ENCODE results near the gene LYST.

The LYST gene

DNA sequence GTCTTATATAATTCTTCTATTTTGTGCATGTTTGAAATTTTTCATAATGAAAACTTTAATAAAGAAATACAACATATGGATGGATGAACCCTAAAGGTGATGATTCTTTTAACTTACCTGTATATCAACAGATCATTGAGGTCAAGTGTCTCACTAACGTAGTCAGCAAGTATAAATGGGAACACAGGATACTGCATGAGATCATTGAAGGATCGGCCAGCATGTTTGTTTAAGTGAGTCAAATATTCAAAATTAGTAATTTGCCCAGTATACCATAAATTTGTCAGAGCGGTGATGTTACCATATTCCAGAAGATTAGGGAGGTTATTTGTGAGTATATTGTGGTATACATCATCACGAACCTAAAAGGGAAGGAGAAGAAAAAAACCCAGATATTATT lies 146.2 kb downstream of the LYST start:
- H3K4me2 ChIP-seq (ENCODE audit: low read length, poor library complexity, severe bottlenecking): no peak overlapping the region
- H2AFZ ChIP-seq (ENCODE audit: low read depth, low read length): no peak overlapping the region
- H3K4me1 ChIP-seq (ENCODE audit: control insufficient read depth, insufficient read depth, low read depth, low read length): no peaks in the 10 kb centered on the region
- DNase-seq: no peak
- H3K27me3 ChIP-seq (ENCODE audit: control insufficient read depth in 1 of 2, insufficient read depth in 1 of 2, low read length in 2 of 2): no peaks in the 10 kb centered on the region
- no peak overlapping the region for H2BK5ac ChIP-seq (ENCODE audit: low read depth, low read length, poor library complexity, severe bottlenecking)
- no peaks in the 10 kb centered on the region for H3K79me1 ChIP-seq (replicated peaks; ENCODE audit: low read length, poor library complexity, severe bottlenecking)
- no peak overlapping the region for H3K23ac ChIP-seq (ENCODE audit: low read length in 2 of 2)
- H2BK15ac ChIP-seq (ENCODE audit: low read depth, poor library complexity, severe bottlenecking): no peak overlapping the region
- H2AK5ac ChIP-seq (ENCODE audit: low read length, severe bottlenecking): no peak overlapping the region
- no peak overlapping the region for H4K91ac ChIP-seq (ENCODE audit: low read length)
- no peak overlapping the region for H3K4me3 ChIP-seq (ENCODE audit: insufficient read depth in 1 of 2, low read depth in 1 of 2, low read length in 2 of 2)
- H2BK120ac ChIP-seq (ENCODE audit: low read depth, low read length): no peak overlapping the region
- H3K18ac ChIP-seq (ENCODE audit: low read depth in 1 of 2, low read length in 2 of 2): no peak overlapping the region
- no peak overlapping the region for H4K8ac ChIP-seq (ENCODE audit: low read length)
- H2BK12ac ChIP-seq (ENCODE audit: low read length in 2 of 2): no peak overlapping the region
- 48% methylated on average over 2 of the region's 4 CpGs for WGBS
- no peak overlapping the region for H3K27ac ChIP-seq (ENCODE audit: low read length, poor library complexity, severe bottlenecking)
- no peak overlapping the region for H3K14ac ChIP-seq (ENCODE audit: low read length in 2 of 2)
- H3K9me3 ChIP-seq (ENCODE audit: control insufficient read depth, low read length): no peaks in the 10 kb centered on the region
- H3K9ac ChIP-seq (ENCODE audit: low read length): no peak overlapping the region
- peaks cover 0 to 87% of the 10 kb centered on the region in 2 experiments for H3K36me3 ChIP-seq (ENCODE audit: control insufficient read depth in 1 of 2, insufficient read depth in 2 of 2, low read depth in 1 of 2, low read length in 2 of 2)
- no peak overlapping the region for H3K4ac ChIP-seq (ENCODE audit: low read depth in 1 of 2, low read length in 2 of 2)

DNA sequence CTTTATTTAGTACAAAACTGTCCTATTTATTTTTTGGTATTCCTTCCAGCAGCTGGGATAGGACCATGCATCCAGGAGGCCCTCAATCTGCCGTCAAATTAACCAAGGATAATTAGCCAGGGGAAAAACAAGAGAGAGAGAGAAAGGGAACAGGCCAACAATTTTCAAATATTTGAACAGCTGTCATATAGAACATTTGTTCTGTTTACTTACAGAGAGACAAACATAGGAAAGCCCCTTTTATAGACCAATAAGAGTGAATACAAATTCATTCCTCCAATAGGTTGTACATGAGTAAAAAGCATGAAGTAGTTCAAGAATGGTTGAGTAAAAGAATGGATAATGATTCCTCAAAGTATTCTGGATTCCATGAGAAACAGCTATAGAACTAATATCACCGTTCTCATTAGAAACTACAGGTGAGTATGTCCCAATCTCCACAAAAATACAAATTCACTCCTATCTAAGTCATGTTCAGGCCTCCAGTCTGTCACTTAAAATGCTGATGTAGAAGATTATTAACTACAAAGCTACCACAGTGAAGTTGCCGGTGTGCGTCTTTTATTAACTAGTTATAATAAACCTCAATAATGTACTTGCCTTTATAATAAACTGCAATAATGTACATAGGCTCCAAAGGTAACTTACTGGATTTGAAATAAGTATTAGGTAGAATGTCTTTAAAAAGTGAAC lies 152.4 kb downstream of the LYST start:
- Histone ChIP-seq H3K27me3 (ENCODE audit: control insufficient read depth in 1 of 2, insufficient read depth in 1 of 2, low read length in 2 of 2) (no peaks in the 10 kb centered on the region), H3K9ac (ENCODE audit: low read length) (no peak overlapping the region), H2BK5ac (ENCODE audit: low read depth, low read length, poor library complexity, severe bottlenecking) (no peak overlapping the region), H3K4ac (ENCODE audit: low read depth in 1 of 2, low read length in 2 of 2) (no peak overlapping the region), H2BK120ac (ENCODE audit: low read depth, low read length) (no peak overlapping the region), H2AK5ac (ENCODE audit: low read length, severe bottlenecking) (no peak overlapping the region), H3K4me2 (ENCODE audit: low read length, poor library complexity, severe bottlenecking) (no peak overlapping the region), H3K18ac (ENCODE audit: low read depth in 1 of 2, low read length in 2 of 2) (no peak overlapping the region), H2BK15ac (ENCODE audit: low read depth, poor library complexity, severe bottlenecking) (no peak overlapping the region), H3K27ac (ENCODE audit: low read length, poor library complexity, severe bottlenecking) (no peak overlapping the region), H3K23ac (ENCODE audit: low read length in 2 of 2) (no peak overlapping the region), H3K4me1 (ENCODE audit: control insufficient read depth, insufficient read depth, low read depth, low read length) (no peaks in the 10 kb centered on the region), H4K8ac (ENCODE audit: low read length) (no peak overlapping the region), H3K9me3 (ENCODE audit: control insufficient read depth, low read length) (no peaks in the 10 kb centered on the region), H2BK12ac (ENCODE audit: low read length in 2 of 2) (no peak overlapping the region), H2AFZ (ENCODE audit: low read depth, low read length) (no peak overlapping the region), H4K91ac (ENCODE audit: low read length) (no peak overlapping the region), H3K79me1 (replicated peaks; ENCODE audit: low read length, poor library complexity, severe bottlenecking) (no peaks in the 10 kb centered on the region), H3K36me3 (ENCODE audit: control insufficient read depth in 1 of 2, insufficient read depth in 2 of 2, low read depth in 1 of 2, low read length in 2 of 2) (peaks cover 3 to 88% of the 10 kb centered on the region in 2 experiments), H3K14ac (ENCODE audit: low read length in 2 of 2) (no peak overlapping the region), H3K4me3 (ENCODE audit: insufficient read depth in 1 of 2, low read depth in 1 of 2, low read length in 2 of 2) (no peak overlapping the region)
- no peak for DNase-seq
- whole genome bisulfite sequencing: 100% methylated on average over 1 of the region's 4 CpGs

DNA sequence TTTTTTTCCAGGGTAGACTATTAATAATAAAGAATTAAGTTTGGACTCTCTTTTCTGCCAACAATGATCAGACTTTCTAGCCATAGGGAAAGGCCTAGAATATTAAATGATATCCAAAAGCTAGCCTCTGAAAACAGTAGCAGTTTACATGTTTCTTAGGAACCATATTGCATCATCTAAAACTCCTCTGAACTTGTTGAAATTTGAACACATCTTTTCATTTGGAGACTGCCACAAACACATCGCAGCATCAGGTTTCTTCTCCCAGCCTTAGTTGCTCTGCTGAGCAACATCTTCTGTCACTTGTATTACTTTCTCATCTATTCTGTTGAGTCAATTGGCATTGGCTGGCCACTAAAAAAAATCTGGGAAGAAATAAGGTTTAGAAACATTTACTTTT lies 153.9 kb downstream of the LYST start:
- H3K4me3 ChIP-seq (ENCODE audit: insufficient read depth in 1 of 2, low read depth in 1 of 2, low read length in 2 of 2): no peak overlapping the region
- peaks cover 1% of the 10 kb centered on the region for H3K4me1 ChIP-seq (ENCODE audit: control insufficient read depth, insufficient read depth, low read depth, low read length)
- H3K79me1 ChIP-seq (replicated peaks; ENCODE audit: low read length, poor library complexity, severe bottlenecking): no peaks in the 10 kb centered on the region
- no CpG with 5 or more reads among the region's 1 CpG for WGBS
- no peak overlapping the region for H3K4ac ChIP-seq (ENCODE audit: low read depth in 1 of 2, low read length in 2 of 2)
- no peak overlapping the region for H2AK5ac ChIP-seq (ENCODE audit: low read length, severe bottlenecking)
- no peak overlapping the region for H3K23ac ChIP-seq (ENCODE audit: low read length in 2 of 2)
- H4K91ac ChIP-seq (ENCODE audit: low read length): no peak overlapping the region
- H3K4me2 ChIP-seq (ENCODE audit: low read length, poor library complexity, severe bottlenecking): no peak overlapping the region
- H3K14ac ChIP-seq (ENCODE audit: low read length in 2 of 2): no peak overlapping the region
- H3K9ac ChIP-seq (ENCODE audit: low read length): no peak overlapping the region
- no peak overlapping the region for H3K18ac ChIP-seq (ENCODE audit: low read depth in 1 of 2, low read length in 2 of 2)
- peaks cover 3 to 86% of the 10 kb centered on the region in 2 experiments for H3K36me3 ChIP-seq (ENCODE audit: control insufficient read depth in 1 of 2, insufficient read depth in 2 of 2, low read depth in 1 of 2, low read length in 2 of 2)
- no peak overlapping the region for H2BK15ac ChIP-seq (ENCODE audit: low read depth, poor library complexity, severe bottlenecking)
- H2BK5ac ChIP-seq (ENCODE audit: low read depth, low read length, poor library complexity, severe bottlenecking): no peak overlapping the region
- H4K8ac ChIP-seq (ENCODE audit: low read length): no peak overlapping the region
- no peak overlapping the region for H2AFZ ChIP-seq (ENCODE audit: low read depth, low read length)
- no peak overlapping the region for H3K27ac ChIP-seq (ENCODE audit: low read length, poor library complexity, severe bottlenecking)
- H3K27me3 ChIP-seq (ENCODE audit: control insufficient read depth in 1 of 2, insufficient read depth in 1 of 2, low read length in 2 of 2): no peaks in the 10 kb centered on the region
- no peak overlapping the region for H2BK12ac ChIP-seq (ENCODE audit: low read length in 2 of 2)
- H2BK120ac ChIP-seq (ENCODE audit: low read depth, low read length): no peak overlapping the region
- no peaks in the 10 kb centered on the region for H3K9me3 ChIP-seq (ENCODE audit: control insufficient read depth, low read length)
- no peak for DNase-seq

DNA sequence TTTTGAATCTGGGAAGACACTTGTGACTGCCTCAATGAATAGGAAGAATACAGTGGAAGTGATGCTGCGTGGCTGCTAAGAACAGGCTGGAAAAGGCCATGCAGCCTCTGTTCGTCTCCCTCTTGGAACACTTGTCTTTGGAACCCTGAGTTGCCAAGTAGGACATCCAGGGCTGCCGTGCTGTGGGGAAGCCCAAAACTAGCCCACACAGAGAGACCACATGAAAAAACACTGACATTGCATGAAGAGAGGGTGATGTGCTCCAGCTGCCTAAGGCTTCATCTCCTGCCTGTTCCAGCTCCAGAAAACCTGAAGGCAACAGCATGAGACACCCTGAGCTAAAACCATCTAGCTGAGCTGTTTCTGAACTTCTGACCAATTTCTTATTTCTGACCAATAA lies 156.0 kb downstream of the LYST start:
- Histone ChIP-seq H3K14ac (ENCODE audit: low read length in 2 of 2) (peak overlapping the region in 1 of 2 experiments; percentile 93), H2BK5ac (ENCODE audit: low read depth, low read length, poor library complexity, severe bottlenecking) (no peak overlapping the region), H2BK12ac (ENCODE audit: low read length in 2 of 2) (no peak overlapping the region), H3K4me2 (ENCODE audit: low read length, poor library complexity, severe bottlenecking) (no peak overlapping the region), H3K27me3 (ENCODE audit: control insufficient read depth in 1 of 2, insufficient read depth in 1 of 2, low read length in 2 of 2) (no peaks in the 10 kb centered on the region), H2AK5ac (ENCODE audit: low read length, severe bottlenecking) (no peak overlapping the region), H3K79me1 (replicated peaks; ENCODE audit: low read length, poor library complexity, severe bottlenecking) (no peaks in the 10 kb centered on the region), H3K36me3 (ENCODE audit: control insufficient read depth in 1 of 2, insufficient read depth in 2 of 2, low read depth in 1 of 2, low read length in 2 of 2) (peaks cover 3 to 83% of the 10 kb centered on the region in 2 experiments), H2BK120ac (ENCODE audit: low read depth, low read length) (no peak overlapping the region), H2BK15ac (ENCODE audit: low read depth, poor library complexity, severe bottlenecking) (no peak overlapping the region), H3K23ac (ENCODE audit: low read length in 2 of 2) (no peak overlapping the region), H2AFZ (ENCODE audit: low read depth, low read length) (no peak overlapping the region), H3K18ac (ENCODE audit: low read depth in 1 of 2, low read length in 2 of 2) (no peak overlapping the region), H3K9ac (ENCODE audit: low read length) (no peak overlapping the region), H4K8ac (ENCODE audit: low read length) (no peak overlapping the region), H3K4me1 (ENCODE audit: control insufficient read depth, insufficient read depth, low read depth, low read length) (peaks cover 1% of the 10 kb centered on the region), H3K4ac (ENCODE audit: low read depth in 1 of 2, low read length in 2 of 2) (no peak overlapping the region), H4K91ac (ENCODE audit: low read length) (no peak overlapping the region), H3K4me3 (ENCODE audit: insufficient read depth in 1 of 2, low read depth in 1 of 2, low read length in 2 of 2) (no peak overlapping the region), H3K27ac (ENCODE audit: low read length, poor library complexity, severe bottlenecking) (no peak overlapping the region), H3K9me3 (ENCODE audit: control insufficient read depth, low read length) (no peaks in the 10 kb centered on the region)
- 95% methylated on average over 3 of the region's 3 CpGs for WGBS
- no peak for DNase-seq

Measured in mesenchymal stem cell (in vitro differentiated cells and primary cell).